MCF 10A (cell line): ENCODE measurements around the gene TRAF3IP3. TPM values are rescaled to one million over a fixed set of nuclear protein-coding genes. Genes with fewer than 3 reads are reported as not detected.

Source experiments
- BruUV-seq: library from RNA; stranded (reverse); fragments of 400-500 nt; replicated peaks from 2 replicates; lab custom pipeline; 2021; lab: Mats Ljungman, UMichigan
- CTCF ChIA-PET: fragments of 300-600 bp; sonication (Branson Sonifier 250); formaldehyde crosslinking; extraction: SDS; loops from one replicate; lab custom pipeline; 2021; ENCODE audit warnings: antibody characterized with exemption, inconsistent platforms; lab: Yijun Ruan, JAX
- POLR2A ChIA-PET: fragments of 300-600, 350-650 bp; sonication (Branson Sonifier 250); formaldehyde crosslinking; extraction: SDS; loops from one replicate; lab custom pipeline; 2020; ENCODE audit warnings: antibody characterized with exemption, inconsistent platforms; lab: Yijun Ruan, JAX
- DNase-seq: peaks from one replicate; pipeline ENCODE4 v3.0.0-alpha.2; 2018; ENCODE audit not compliant: unreplicated experiment
- H3K27ac Mint-ChIP-seq: one replicate; pipeline ENCODE4 v1.8.0; 2022; ENCODE audit warnings: mild to moderate bottlenecking, low read depth, mixed read lengths; ENCODE audit not compliant: unreplicated experiment
- H3K27me3 Mint-ChIP-seq: one replicate; pipeline ENCODE4 v1.8.0; 2022; ENCODE audit warnings: mixed read lengths; ENCODE audit not compliant: insufficient read depth, unreplicated experiment
- H3K36me3 Mint-ChIP-seq: one replicate; pipeline ENCODE4 v1.8.0; 2022; ENCODE audit warnings: mild to moderate bottlenecking, moderate library complexity, mixed read lengths; ENCODE audit not compliant: insufficient read depth, unreplicated experiment
- H3K4me1 Mint-ChIP-seq: one replicate; pipeline ENCODE4 v1.8.0; 2022; ENCODE audit warnings: mixed read lengths; ENCODE audit not compliant: insufficient read depth, unreplicated experiment
- H3K4me3 Mint-ChIP-seq: one replicate; pipeline ENCODE4 v1.8.0; 2022; ENCODE audit warnings: mild to moderate bottlenecking, moderate library complexity, mixed read lengths; ENCODE audit not compliant: unreplicated experiment
- H3K9me3 Mint-ChIP-seq: one replicate; pipeline ENCODE4 v1.8.0; 2022; ENCODE audit warnings: mixed read lengths; ENCODE audit not compliant: unreplicated experiment
- intact Hi-C: fragments of 100-400 bp; cut with micrococcal nuclease; formaldehyde crosslinking; loops from 2 replicates; pipeline ENCODE4 v1.14.1; 2022
- total RNA-seq: library from RNA; stranded (reverse); gene quantifications from 2 replicates; pipeline ENCODE4 v1.2.3, GENCODE V29; 2022
- TF ChIP-seq, protein P1 (sequence below): fragments of 200-600 bp; IDR thresholded peaks from one replicate; pipeline ENCODE4 v1.8.0; 2022; ENCODE audit warnings: antibody characterized with exemption, mild to moderate bottlenecking; ENCODE audit not compliant: unreplicated experiment

Gene TRAF3IP3
- total RNA-seq, 1 experiment from 2014 or later = not detected

DNA sequence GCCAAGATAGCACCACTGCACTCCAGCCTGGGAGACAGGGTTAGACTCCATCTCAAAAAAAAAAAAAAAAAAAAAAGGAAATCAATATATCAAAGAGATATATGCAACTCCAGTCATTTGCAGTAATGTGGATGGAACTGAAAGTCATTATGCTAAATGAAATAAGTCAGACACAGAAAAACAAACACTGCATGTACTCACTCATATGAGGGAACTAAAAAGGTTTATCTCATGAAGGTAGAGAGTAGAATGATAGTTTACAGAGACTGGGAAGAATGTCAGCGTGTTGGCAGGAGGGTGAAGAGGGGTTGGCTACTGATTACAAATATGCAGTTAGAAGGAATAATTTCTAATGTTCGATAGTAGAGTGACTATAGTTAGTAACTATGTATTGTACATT is 38.0 kb upstream of the TRAF3IP3 start:
- no peak overlapping the region for H3K27ac Mint-ChIP-seq
- H3K9me3 Mint-ChIP-seq = no peaks in the 10 kb centered on the region
- no peaks in the 10 kb centered on the region for H3K36me3 Mint-ChIP-seq
- POLR2A ChIA-PET = no interaction called here
- no peak for DNase-seq
- H3K4me1 Mint-ChIP-seq = peaks cover 5% of the 10 kb centered on the region
- TF ChIP-seq, protein P1, sequence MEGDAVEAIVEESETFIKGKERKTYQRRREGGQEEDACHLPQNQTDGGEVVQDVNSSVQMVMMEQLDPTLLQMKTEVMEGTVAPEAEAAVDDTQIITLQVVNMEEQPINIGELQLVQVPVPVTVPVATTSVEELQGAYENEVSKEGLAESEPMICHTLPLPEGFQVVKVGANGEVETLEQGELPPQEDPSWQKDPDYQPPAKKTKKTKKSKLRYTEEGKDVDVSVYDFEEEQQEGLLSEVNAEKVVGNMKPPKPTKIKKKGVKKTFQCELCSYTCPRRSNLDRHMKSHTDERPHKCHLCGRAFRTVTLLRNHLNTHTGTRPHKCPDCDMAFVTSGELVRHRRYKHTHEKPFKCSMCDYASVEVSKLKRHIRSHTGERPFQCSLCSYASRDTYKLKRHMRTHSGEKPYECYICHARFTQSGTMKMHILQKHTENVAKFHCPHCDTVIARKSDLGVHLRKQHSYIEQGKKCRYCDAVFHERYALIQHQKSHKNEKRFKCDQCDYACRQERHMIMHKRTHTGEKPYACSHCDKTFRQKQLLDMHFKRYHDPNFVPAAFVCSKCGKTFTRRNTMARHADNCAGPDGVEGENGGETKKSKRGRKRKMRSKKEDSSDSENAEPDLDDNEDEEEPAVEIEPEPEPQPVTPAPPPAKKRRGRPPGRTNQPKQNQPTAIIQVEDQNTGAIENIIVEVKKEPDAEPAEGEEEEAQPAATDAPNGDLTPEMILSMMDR = no peak
- no peak overlapping the region for H3K4me3 Mint-ChIP-seq
- intact Hi-C loops = no loop called here
- CTCF ChIA-PET = interaction anchor here (0.6 to 1.0 kb wide), 2 partner anchors 31 to 1416 kb away, joined by 3 read pairs; no protein-coding TSS in a partner anchor
- no TSS peak for BruUV-seq
- H3K27me3 Mint-ChIP-seq = no peaks in the 10 kb centered on the region

DNA sequence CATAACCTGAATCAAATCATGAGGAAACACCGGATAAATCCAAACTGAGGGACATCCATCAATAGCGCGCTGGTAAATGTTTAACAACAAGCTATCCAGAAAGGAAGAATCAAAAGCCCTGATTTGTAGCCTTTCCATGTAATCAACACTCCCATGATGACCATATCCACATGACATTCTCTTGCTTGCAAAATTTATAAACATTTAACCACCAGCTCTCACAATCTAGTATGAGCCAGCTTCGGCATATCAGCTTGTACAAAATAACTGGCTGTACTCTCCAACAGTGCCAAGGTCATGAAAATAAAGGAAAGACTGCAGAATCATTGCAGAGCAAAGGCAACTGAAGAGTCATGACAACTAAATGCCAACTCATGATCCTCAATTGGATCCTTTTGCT is 35.5 kb upstream of the TRAF3IP3 start:
- Mint-ChIP-seq H3K36me3 (no peaks in the 10 kb centered on the region), H3K9me3 (no peaks in the 10 kb centered on the region), H3K27ac (no peak overlapping the region), H3K27me3 (no peaks in the 10 kb centered on the region), H3K4me1 (no peaks in the 10 kb centered on the region), H3K4me3 (no peak overlapping the region)
- ChIA-PET CTCF (interaction anchor here (0.7 to 1.3 kb wide), 3 partner anchors 17 to 28 kb away, joined by 3 to 6 read pairs (median 3); no protein-coding TSS in a partner anchor), POLR2A (no interaction called here)
- DNase-seq = no peak
- TF ChIP-seq, protein P1 = no peak
- intact Hi-C loops = no loop called here
- BruUV-seq = no TSS peak

DNA sequence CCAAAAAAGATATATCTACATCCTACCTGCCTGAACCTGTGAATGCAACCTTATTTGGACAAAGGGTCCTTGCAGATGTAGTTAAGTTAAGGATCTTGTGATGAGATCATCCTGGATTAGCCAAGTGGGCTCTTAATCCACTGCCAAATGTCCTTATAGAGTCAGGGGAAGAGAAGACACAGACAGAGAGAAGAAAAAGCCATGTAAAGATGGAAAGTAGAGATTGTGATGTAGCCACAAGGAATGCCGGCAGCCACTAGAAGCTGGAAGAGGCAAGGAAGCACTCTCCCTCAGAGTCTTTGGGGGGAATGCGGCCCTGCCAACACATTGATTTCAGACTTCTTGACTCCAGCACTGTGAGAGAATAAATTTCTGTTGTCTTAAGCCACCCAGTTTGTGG is 35.0 kb upstream of the TRAF3IP3 start:
- Mint-ChIP-seq H3K27ac (no peak overlapping the region), H3K4me3 (no peak overlapping the region), H3K9me3 (no peaks in the 10 kb centered on the region), H3K4me1 (no peaks in the 10 kb centered on the region), H3K27me3 (no peaks in the 10 kb centered on the region), H3K36me3 (no peaks in the 10 kb centered on the region)
- POLR2A ChIA-PET = interaction anchor here (0.7 kb wide), 2 partner anchors 31 to 293 kb away, joined by 3 to 4 read pairs; no protein-coding TSS in a partner anchor
- CTCF ChIA-PET = interaction anchor here (0.7 to 1.4 kb wide), 4 partner anchors 16 to 118 kb away, joined by 4 to 6 read pairs (median 5); no protein-coding TSS in a partner anchor
- BruUV-seq = no TSS peak
- DNase-seq = no peak
- TF ChIP-seq, protein P1 = no peak
- intact Hi-C loops = no loop called here

DNA sequence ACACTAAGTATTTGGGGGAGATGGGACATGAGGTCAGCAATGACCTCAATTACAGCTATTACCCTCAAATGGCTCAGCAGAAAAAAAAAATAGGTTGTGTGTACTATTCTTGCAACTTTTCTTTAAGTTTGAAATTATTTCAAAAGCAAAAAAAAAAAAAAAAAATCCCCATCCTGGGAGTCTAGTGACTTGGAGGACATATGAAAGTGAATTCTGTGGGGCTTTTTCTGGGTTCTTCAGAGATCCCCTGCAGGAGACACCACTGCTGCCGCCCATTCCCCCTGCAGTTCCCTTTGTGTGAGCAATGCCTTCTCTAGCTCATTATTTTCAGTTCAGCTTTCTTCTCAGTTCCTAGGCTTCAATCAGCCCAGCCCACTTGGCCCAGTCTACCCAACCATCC is 34.5 kb upstream of the TRAF3IP3 start:
- no peak overlapping the region for H3K4me3 Mint-ChIP-seq
- H3K4me1 Mint-ChIP-seq = no peaks in the 10 kb centered on the region

More for the DNA sequence above, 34.5 kb upstream of the TRAF3IP3 start:
- intact Hi-C loops = no loop called here
- no peaks in the 10 kb centered on the region for H3K27me3 Mint-ChIP-seq
- H3K36me3 Mint-ChIP-seq = no peaks in the 10 kb centered on the region
- TF ChIP-seq, protein P1 = no peak
- no peaks in the 10 kb centered on the region for H3K9me3 Mint-ChIP-seq
- no peak overlapping the region for H3K27ac Mint-ChIP-seq
- ChIA-PET CTCF (interaction anchor here (0.7 to 1.4 kb wide), 3 partner anchors 27 to 119 kb away, joined by 4 to 6 read pairs (median 4); no protein-coding TSS in a partner anchor), POLR2A (interaction anchor here (0.7 kb wide), 2 partner anchors 31 to 293 kb away, joined by 3 to 4 read pairs; no protein-coding TSS in a partner anchor)
- no TSS peak for BruUV-seq
- DNase-seq = no peak
